ENCODE data around the gene PMPCA. TPM values are rescaled to one million over a fixed set of nuclear protein-coding genes. Genes with fewer than 3 reads are reported as not detected.

The PMPCA gene
- total and polyA plus RNA-seq, 2 of the 8 experiments (the other 6 are each of a cell fraction or from before 2014, with no cell fraction given) = 60.0 to 88.2 TPM

DNA sequence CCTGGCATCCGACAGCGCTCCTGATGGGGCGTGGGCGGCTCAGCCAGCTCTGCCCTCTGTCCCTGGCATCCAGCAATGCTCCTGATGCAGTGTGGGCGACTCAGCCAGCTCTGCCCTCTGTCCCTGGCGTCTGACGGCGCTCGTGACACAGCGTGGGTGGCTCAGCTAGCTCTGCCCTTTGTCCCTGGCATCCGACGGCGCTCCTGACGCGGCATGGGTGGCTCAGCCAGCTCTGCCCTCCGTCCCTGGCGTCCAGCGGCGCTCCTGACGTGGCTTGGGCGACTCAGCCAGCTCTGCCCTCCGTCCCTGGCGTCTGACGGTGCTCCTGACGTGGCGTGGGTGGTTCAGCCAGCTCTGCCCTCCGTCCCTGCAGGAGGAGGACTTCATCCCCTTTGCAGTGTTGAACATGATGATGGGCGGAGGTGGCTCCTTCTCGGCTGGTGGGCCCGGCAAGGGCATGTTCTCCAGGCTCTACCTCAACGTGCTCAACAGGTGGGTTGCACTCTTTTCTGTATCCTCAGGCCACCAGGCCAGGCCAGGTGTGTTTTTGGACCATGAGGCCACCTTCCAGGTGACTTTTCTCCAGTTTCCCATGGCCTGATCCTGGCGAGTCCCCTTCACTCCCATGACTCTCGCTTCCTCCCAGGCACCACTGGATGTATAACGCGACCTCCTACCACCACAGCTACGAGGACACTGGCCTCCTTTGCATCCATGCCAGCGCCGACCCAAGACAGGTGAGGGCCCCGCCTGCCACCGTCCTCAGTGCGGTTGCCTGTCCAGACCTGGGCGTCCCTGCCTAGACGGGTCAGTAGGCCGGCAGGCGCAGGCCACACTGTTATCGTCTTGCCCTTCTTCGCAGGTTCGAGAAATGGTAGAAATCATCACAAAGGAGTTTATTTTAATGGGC is 8.0 kb downstream of the PMPCA start (continued):
- no peak for TF ChIP-seq HDAC2 (IDR thresholded peaks at IDR 0.05; ENCODE audit: borderline replicate concordance in 1 of 2, low read depth in 2 of 2, low read length in 2 of 2)
- no peak for TF ChIP-seq RBBP5 (IDR thresholded peaks at IDR 0.05; ENCODE audit: borderline replicate concordance, low read depth, low read length)
- TF ChIP-seq SUZ12 (IDR thresholded peaks at IDR 0.05; ENCODE audit: low read length) = no peak
- no peak for TF ChIP-seq SRF (IDR thresholded peaks at IDR 0.05; ENCODE audit: low read depth, low read length)
- no peak for TF ChIP-seq CREB1 (IDR thresholded peaks at IDR 0.05)
- TF ChIP-seq CHD2 (IDR thresholded peaks at IDR 0.05; ENCODE audit: low read length) = no peak
- TF ChIP-seq SP1 (IDR thresholded peaks at IDR 0.05; ENCODE audit: low read depth, low read length) = no peak
- no peak for TF ChIP-seq RFX5 (IDR thresholded peaks at IDR 0.05; ENCODE audit: borderline replicate concordance, low read depth, low read length)

Measured in H1 (cell line).